ENCODE measurements around the gene ANXA5. TPM values are rescaled to one million over a fixed set of nuclear protein-coding genes. Genes with fewer than 3 reads are reported as not detected.
A peak's percentile ranks its signal among the peaks of the same experiment; 100 is the strongest.

Gene ANXA5
- total RNA-seq, 4 donors from 2014 or later: 313 to 356 (median 325) TPM

DNA sequence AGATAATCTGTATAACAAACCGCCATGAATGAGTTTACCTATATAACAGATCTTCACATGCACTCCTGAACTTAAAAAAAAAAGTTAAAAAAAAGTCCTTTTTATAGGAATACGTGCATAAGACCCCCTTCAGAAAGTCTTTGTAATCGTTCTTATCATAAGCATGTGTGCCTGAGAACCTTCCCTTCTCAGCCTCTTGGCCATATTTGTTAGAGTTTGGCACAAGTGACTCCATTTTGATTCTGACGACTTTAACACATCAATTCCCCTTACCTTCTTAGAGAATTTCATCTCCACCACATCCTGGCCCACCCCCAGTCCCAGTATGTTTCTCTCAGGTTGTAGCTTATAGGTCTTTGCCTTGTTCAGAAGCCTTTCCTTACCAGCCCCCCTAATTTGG is 16.0 kb upstream of the ANXA5 start:
- no peak overlapping the region for H3K27ac ChIP-seq
- intact Hi-C loops (cut with DNase I): no loop called here
- H3K36me3 ChIP-seq: no peaks in the 10 kb centered on the region
- WGBS, 2 donors: 87 to 91% methylated on average over 4 of the region's 4 CpGs
- DNase-seq: no peak
- TF ChIP-seq, protein P1, sequence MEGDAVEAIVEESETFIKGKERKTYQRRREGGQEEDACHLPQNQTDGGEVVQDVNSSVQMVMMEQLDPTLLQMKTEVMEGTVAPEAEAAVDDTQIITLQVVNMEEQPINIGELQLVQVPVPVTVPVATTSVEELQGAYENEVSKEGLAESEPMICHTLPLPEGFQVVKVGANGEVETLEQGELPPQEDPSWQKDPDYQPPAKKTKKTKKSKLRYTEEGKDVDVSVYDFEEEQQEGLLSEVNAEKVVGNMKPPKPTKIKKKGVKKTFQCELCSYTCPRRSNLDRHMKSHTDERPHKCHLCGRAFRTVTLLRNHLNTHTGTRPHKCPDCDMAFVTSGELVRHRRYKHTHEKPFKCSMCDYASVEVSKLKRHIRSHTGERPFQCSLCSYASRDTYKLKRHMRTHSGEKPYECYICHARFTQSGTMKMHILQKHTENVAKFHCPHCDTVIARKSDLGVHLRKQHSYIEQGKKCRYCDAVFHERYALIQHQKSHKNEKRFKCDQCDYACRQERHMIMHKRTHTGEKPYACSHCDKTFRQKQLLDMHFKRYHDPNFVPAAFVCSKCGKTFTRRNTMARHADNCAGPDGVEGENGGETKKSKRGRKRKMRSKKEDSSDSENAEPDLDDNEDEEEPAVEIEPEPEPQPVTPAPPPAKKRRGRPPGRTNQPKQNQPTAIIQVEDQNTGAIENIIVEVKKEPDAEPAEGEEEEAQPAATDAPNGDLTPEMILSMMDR (IDR thresholded peaks at IDR 0.05): no peak
- TF ChIP-seq POLR2A (IDR thresholded peaks at IDR 0.05): no peak
- no peaks in the 10 kb centered on the region for H3K9me3 ChIP-seq
- H3K27me3 ChIP-seq: no peaks in the 10 kb centered on the region
- H3K4me1 ChIP-seq: no peaks in the 10 kb centered on the region
- no peak overlapping the region for H3K4me3 ChIP-seq (replicated peaks in 1 of 3)

DNA sequence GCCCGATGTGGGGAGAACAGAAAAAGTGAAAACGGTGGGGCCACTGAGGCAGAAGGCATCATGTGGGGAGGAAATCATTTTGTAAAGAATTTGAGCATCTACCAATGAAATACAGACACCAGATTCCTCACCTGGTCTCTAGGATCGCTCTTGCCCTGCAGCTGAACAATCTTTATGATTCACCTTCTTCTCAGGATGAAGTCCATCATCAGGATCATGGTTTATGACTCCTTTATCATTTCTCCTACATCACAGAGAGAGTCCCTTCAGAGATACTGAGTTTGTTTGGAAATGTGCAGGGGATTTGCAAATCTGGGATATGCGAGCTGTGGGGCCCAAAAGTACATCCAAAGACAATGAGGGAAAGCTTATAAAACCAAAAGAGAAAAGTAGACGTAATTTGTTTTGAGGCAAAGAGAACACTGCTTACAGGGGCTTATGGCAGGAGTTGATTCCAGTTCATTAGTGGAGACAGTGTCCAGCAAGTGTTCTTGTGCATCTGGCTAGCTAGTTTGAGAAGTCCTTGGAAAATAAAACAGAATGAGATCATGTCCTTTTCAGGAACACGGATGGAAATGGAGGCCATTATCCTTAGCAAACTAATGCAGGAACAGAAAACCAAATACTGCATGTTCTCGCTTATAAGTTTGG is 15.3 kb upstream of the ANXA5 start:
- Histone ChIP-seq H3K4me3 (replicated peaks in 1 of 3) (no peak overlapping the region), H3K27me3 (no peaks in the 10 kb centered on the region), H3K36me3 (no peaks in the 10 kb centered on the region), H3K9me3 (no peaks in the 10 kb centered on the region), H3K4me1 (no peaks in the 10 kb centered on the region), H3K27ac (peak overlapping the region in 1 of 3 donors; percentile 27)
- intact Hi-C loops (cut with DNase I): no loop called here
- DNase-seq: no peak
- TF ChIP-seq, protein P1 (IDR thresholded peaks at IDR 0.05): no peak
- TF ChIP-seq POLR2A (IDR thresholded peaks at IDR 0.05): no peak
- 63 to 66% methylated on average over 7 of the region's 7 CpGs for WGBS, 2 donors

DNA sequence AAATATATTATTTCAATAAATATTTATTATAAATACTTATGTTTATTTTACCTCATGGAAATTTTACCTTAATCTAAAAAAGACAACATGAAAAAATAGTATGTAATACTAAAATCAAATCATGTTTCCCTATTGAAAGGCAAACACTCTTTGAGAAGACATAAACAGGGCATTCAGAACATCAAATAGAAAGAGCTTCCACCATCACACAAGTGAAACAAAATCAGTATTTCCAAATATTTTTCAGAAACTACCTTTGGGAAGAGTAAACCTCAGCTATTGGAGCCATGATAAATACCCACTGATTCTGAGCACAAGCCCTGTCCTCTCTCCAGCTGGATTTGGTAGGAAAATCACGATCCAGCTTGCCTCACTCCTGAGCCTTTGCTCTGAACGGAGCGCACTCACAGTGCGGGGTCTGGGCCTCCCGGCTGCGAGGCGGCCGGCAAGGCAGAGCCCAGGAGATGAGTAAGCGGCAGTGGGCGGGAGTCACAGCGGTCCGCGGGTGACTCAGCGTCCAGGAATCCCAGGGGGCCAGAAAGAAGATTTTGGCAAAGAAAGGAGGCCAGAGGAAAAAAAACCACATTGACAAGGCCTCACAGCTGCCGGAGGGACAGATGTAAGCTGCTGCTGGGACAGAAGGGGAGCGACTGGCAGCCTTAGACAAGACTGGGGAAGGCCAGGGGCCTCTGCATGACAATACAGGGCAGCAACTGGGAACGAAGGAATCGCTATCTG is 14.7 kb upstream of the ANXA5 start:
- Histone ChIP-seq H3K4me3 (replicated peaks in 1 of 3) (no peak overlapping the region), H3K9me3 (no peaks in the 10 kb centered on the region), H3K4me1 (no peaks in the 10 kb centered on the region), H3K27ac (peak overlapping the region in 1 of 3 donors; percentile 27), H3K27me3 (no peaks in the 10 kb centered on the region), H3K36me3 (no peaks in the 10 kb centered on the region)
- no peak for TF ChIP-seq POLR2A (IDR thresholded peaks at IDR 0.05)
- TF ChIP-seq, protein P1 (IDR thresholded peaks at IDR 0.05): no peak
- WGBS, 2 donors: 13 to 23% methylated on average over 18 of the region's 18 CpGs
- DNase-seq: peak; percentile 54 to 59
- intact Hi-C loops (cut with DNase I): no loop called here

GRCh38 chr4:121709766-121710405 is 13.1 kb upstream of the ANXA5 start:
- TF ChIP-seq, protein P1 (IDR thresholded peaks at IDR 0.05): no peak
- DNase-seq: no peak
- Histone ChIP-seq H3K4me1 (no peaks in the 10 kb centered on the region), H3K9me3 (no peaks in the 10 kb centered on the region), H3K27me3 (no peaks in the 10 kb centered on the region), H3K27ac (no peak overlapping the region), H3K4me3 (replicated peaks in 1 of 3) (no peak overlapping the region), H3K36me3 (no peaks in the 10 kb centered on the region)
- intact Hi-C loops (cut with DNase I): no loop called here
- 91 to 97% methylated on average over 3 of the region's 3 CpGs for WGBS, 2 donors

DNA sequence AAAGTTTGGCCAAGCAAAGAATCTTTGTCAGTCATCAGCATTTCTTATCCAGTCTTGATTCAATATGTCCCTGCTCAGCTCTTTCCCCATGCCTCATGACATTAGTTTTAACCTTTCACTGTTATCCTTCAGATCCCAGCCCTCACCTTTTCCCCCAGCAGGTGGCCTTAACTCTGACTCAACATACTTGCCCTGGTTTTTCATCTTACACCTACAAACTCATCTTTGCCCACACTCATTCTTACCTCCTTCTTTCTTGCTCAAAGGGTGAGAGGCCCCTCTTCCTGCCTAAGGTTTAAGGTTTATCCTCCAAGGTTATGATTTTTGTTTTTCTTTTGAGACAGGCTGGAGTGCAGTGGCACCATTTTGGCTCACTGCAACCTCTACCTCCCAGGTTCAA is 10.6 kb upstream of the ANXA5 start:
- no peak for TF ChIP-seq POLR2A (IDR thresholded peaks at IDR 0.05)
- TF ChIP-seq, protein P1 (IDR thresholded peaks at IDR 0.05): no peak
- no peaks in the 10 kb centered on the region for H3K4me1 ChIP-seq
- H3K9me3 ChIP-seq: no peaks in the 10 kb centered on the region
- no peaks in the 10 kb centered on the region for H3K27me3 ChIP-seq
- no peak for DNase-seq
- no peaks in the 10 kb centered on the region for H3K36me3 ChIP-seq
- H3K4me3 ChIP-seq (replicated peaks in 1 of 3): no peak overlapping the region
- intact Hi-C loops (cut with DNase I): no loop called here
- H3K27ac ChIP-seq: no peak overlapping the region
